ENCODE measurements around the gene SPACA9. TPM values are rescaled to one million over a fixed set of nuclear protein-coding genes. Genes with fewer than 3 reads are reported as not detected.

The SPACA9 gene
- total RNA-seq, 1 donor: 3.6 TPM

DNA sequence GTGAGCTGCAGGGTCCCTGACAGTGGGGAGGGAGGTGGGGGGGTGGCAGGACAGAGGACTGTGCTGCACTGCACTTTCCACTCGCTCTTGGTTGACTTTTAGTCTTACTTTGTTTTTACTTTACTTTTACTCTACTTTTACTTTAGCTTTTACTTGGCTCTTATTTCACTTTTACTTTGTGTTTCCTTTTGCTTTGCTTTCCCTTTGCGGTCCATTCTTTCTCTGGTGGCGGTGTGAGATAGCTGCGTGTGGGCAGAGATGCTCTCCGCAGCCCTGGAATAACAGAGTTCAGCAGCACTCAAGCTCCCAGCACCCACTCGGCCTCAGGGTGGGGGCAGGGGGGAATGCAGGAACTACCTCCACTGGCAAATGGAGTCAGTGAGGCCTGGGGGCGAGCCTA, 5.3 kb upstream of the SPACA9 start:
- peak; percentile 66 for DNase-seq (ENCODE audit: insufficient read length, low spot score, missing footprints)
- peaks cover 4% of the 10 kb centered on the region for H3K27me3 ChIP-seq (ENCODE audit: insufficient read depth, low read length)
- no peaks in the 10 kb centered on the region for H4K20me1 ChIP-seq (ENCODE audit: insufficient read depth, low read length)

DNA sequence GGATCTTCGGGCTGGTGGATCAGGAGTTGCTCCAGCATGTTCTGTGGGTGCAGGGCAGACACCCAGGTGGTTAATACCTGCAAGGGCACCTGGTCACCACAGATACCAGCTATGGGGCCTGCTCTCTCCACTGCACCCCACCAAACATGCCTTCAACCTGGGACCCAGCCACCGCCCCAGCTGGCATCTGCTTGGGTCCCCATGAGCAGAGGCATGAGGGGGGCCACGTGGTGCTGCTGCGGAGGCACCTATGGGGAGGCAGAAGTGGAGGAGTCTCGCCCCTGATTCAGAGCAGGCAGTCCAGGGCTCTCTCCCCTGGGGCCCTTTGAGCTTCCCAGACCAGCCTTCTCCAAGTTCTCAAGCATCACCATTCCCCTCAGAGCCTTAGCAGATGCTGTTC, 3.5 kb upstream of the SPACA9 start:
- Histone ChIP-seq H2AFZ (ENCODE audit: low read length) (no peak overlapping the region), H3K4me2 (ENCODE audit: insufficient read depth, low read length) (no peak overlapping the region), H3K4me3 (ENCODE audit: insufficient read depth, low read length) (no peak overlapping the region), H3K79me2 (ENCODE audit: insufficient read depth, low read length) (no peaks in the 10 kb centered on the region), H4K20me1 (ENCODE audit: insufficient read depth, low read length) (no peaks in the 10 kb centered on the region), H3K9me3 (ENCODE audit: low read depth, low read length) (no peaks in the 10 kb centered on the region), H3K27ac (ENCODE audit: low read depth, low read length) (no peak overlapping the region), H3K4me1 (ENCODE audit: insufficient read depth, low read length) (peaks cover 6% of the 10 kb centered on the region), H3K27me3 (ENCODE audit: insufficient read depth, low read length) (peaks cover 4% of the 10 kb centered on the region), H3K36me3 (ENCODE audit: insufficient read depth, low read length) (no peaks in the 10 kb centered on the region)
- DNase-seq (ENCODE audit: insufficient read length, low spot score, missing footprints): peak; percentile 37
- TF ChIP-seq, protein P1, sequence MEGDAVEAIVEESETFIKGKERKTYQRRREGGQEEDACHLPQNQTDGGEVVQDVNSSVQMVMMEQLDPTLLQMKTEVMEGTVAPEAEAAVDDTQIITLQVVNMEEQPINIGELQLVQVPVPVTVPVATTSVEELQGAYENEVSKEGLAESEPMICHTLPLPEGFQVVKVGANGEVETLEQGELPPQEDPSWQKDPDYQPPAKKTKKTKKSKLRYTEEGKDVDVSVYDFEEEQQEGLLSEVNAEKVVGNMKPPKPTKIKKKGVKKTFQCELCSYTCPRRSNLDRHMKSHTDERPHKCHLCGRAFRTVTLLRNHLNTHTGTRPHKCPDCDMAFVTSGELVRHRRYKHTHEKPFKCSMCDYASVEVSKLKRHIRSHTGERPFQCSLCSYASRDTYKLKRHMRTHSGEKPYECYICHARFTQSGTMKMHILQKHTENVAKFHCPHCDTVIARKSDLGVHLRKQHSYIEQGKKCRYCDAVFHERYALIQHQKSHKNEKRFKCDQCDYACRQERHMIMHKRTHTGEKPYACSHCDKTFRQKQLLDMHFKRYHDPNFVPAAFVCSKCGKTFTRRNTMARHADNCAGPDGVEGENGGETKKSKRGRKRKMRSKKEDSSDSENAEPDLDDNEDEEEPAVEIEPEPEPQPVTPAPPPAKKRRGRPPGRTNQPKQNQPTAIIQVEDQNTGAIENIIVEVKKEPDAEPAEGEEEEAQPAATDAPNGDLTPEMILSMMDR (IDR thresholded peaks at IDR 0.05; ENCODE audit: extremely low read depth, low read depth, low read length): no peak

More for the DNA sequence above, 5.3 kb upstream of the SPACA9 start:
- no peaks in the 10 kb centered on the region for H3K79me2 ChIP-seq (ENCODE audit: insufficient read depth, low read length)
- H3K36me3 ChIP-seq (ENCODE audit: insufficient read depth, low read length): no peaks in the 10 kb centered on the region
- peak overlapping the region; percentile 41 for H2AFZ ChIP-seq (ENCODE audit: low read length)
- H3K27ac ChIP-seq (ENCODE audit: low read depth, low read length): no peak overlapping the region
- H3K4me1 ChIP-seq (ENCODE audit: insufficient read depth, low read length): peaks cover 6% of the 10 kb centered on the region
- TF ChIP-seq, protein P1 (IDR thresholded peaks at IDR 0.05; ENCODE audit: extremely low read depth, low read depth, low read length): no peak
- no peak overlapping the region for H3K4me2 ChIP-seq (ENCODE audit: insufficient read depth, low read length)
- no peak overlapping the region for H3K4me3 ChIP-seq (ENCODE audit: insufficient read depth, low read length)
- no peaks in the 10 kb centered on the region for H3K9me3 ChIP-seq (ENCODE audit: low read depth, low read length)

DNA sequence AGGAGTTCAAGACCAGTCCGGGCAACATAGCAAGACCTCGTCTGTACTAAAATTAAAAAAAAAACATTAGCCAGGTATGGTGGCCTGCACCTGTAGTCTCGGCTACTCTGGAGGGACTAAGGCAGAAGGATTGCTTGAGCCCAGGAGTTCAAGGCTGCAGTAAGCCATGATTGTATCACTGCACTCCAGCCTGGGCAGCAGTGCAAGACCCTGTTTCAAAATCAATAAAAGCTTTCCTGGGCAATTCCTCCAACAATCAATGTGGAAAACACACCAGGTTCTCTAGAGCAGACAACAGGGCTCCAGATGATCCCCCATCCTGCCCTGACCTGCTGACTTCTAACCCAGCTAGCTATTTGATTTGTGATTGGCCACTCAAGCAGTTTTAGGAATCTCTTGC, 1.8 kb upstream of the SPACA9 start:
- Histone ChIP-seq H3K27ac (ENCODE audit: low read depth, low read length) (no peak overlapping the region), H3K9me3 (ENCODE audit: low read depth, low read length) (no peaks in the 10 kb centered on the region), H3K4me1 (ENCODE audit: insufficient read depth, low read length) (peaks cover 6% of the 10 kb centered on the region), H3K27me3 (ENCODE audit: insufficient read depth, low read length) (peaks cover under 1% of the 10 kb centered on the region), H4K20me1 (ENCODE audit: insufficient read depth, low read length) (no peaks in the 10 kb centered on the region), H3K4me2 (ENCODE audit: insufficient read depth, low read length) (no peak overlapping the region), H3K4me3 (ENCODE audit: insufficient read depth, low read length) (no peak overlapping the region), H2AFZ (ENCODE audit: low read length) (no peak overlapping the region), H3K79me2 (ENCODE audit: insufficient read depth, low read length) (no peaks in the 10 kb centered on the region), H3K36me3 (ENCODE audit: insufficient read depth, low read length) (no peaks in the 10 kb centered on the region)
- TF ChIP-seq, protein P1 (IDR thresholded peaks at IDR 0.05; ENCODE audit: extremely low read depth, low read depth, low read length): no peak
- DNase-seq (ENCODE audit: insufficient read length, low spot score, missing footprints): no peak

DNA sequence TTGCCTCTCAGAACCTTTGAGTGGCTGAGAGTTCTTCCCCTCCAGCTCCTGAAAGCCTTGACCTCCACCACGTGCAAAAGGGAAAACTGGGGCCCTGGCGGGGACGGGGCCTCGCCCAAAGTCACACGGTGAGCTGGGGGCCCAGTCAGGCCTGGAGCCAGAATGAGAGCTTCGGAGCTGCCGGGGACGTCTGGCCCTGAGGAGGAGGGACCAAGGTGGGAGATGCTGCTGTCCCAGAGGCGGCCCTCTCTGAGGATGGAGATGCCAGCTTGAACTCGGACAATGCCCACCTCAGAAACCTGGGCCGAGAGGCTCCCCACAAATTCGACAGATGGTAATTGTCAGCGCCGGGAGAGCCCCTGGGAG, 1.3 kb upstream of the SPACA9 start:
- Histone ChIP-seq H3K4me1 (ENCODE audit: insufficient read depth, low read length) (peaks cover 6% of the 10 kb centered on the region), H3K27me3 (ENCODE audit: insufficient read depth, low read length) (no peaks in the 10 kb centered on the region), H3K27ac (ENCODE audit: low read depth, low read length) (peak overlapping the region; percentile 84), H3K4me2 (ENCODE audit: insufficient read depth, low read length) (peak overlapping the region; percentile 93), H3K9me3 (ENCODE audit: low read depth, low read length) (no peaks in the 10 kb centered on the region), H3K79me2 (ENCODE audit: insufficient read depth, low read length) (no peaks in the 10 kb centered on the region), H4K20me1 (ENCODE audit: insufficient read depth, low read length) (no peaks in the 10 kb centered on the region), H2AFZ (ENCODE audit: low read length) (peak overlapping the region; percentile 95), H3K4me3 (ENCODE audit: insufficient read depth, low read length) (peak overlapping the region; percentile 99), H3K36me3 (ENCODE audit: insufficient read depth, low read length) (no peaks in the 10 kb centered on the region)
- TF ChIP-seq, protein P1 (IDR thresholded peaks at IDR 0.05; ENCODE audit: extremely low read depth, low read depth, low read length): no peak
- DNase-seq (ENCODE audit: insufficient read length, low spot score, missing footprints): peak; percentile 44

Measured in osteoblast (primary cell).